Natural killer cell (primary cell): ENCODE measurements around the gene ACVR2B. TPM values are rescaled to one million over a fixed set of nuclear protein-coding genes. Genes with fewer than 3 reads are reported as not detected.

Source experiments
- ATAC-seq, 3 donors: fragments of 150-1000 bp in 2 of 3; fragments of 200-7000 bp in 1 of 3; cut with Tn5 transposase; 1 replicate in 1 of 3; 2 replicates in 2 of 3; pipeline ENCODE4 v1.10.0; 2021; ENCODE audit warnings: mild to moderate bottlenecking in 2 of 3, moderate library complexity in 2 of 3
- DNase-seq, 2 donors: peaks; one replicate each; pipeline versions ENCODE4 v3.0.0 to v3.0.0-alpha.2; 2013 to 2021; ENCODE audit warnings: mixed read lengths in 1 of 2
- H3K27ac ChIP-seq: one replicate; pipeline ENCODE4 v1.5.1; 2013; ENCODE audit warnings: mild to moderate bottlenecking, low read length
- H3K27me3 ChIP-seq: one replicate; pipeline ENCODE4 v1.6.1; 2013; ENCODE audit warnings: low read length; ENCODE audit not compliant: control insufficient read depth, insufficient read depth
- H3K36me3 ChIP-seq: one replicate; pipeline ENCODE4 v1.6.1; 2013; ENCODE audit warnings: low read length; ENCODE audit not compliant: control insufficient read depth, insufficient read depth
- H3K4me1 ChIP-seq: one replicate; pipeline ENCODE4 v1.6.1; 2013; ENCODE audit warnings: low read length; ENCODE audit not compliant: control insufficient read depth, insufficient read depth
- H3K4me3 ChIP-seq: one replicate; pipeline ENCODE4 v1.5.1; 2013; ENCODE audit warnings: low read length
- H3K9me3 ChIP-seq: one replicate; pipeline ENCODE4 v1.6.1; 2013; ENCODE audit warnings: low read length; ENCODE audit not compliant: control insufficient read depth, insufficient read depth
- H3K27ac Mint-ChIP-seq, 2 donors: one replicate each; pipeline ENCODE4 v1.8.0; 2022; ENCODE audit warnings: mild to moderate bottlenecking in 2 of 2, mixed read lengths in 2 of 2, moderate library complexity in 1 of 2
- H3K27me3 Mint-ChIP-seq, 2 donors: one replicate each; pipeline ENCODE4 v1.8.0; 2022; ENCODE audit warnings: low read depth in 2 of 2, mixed read lengths in 2 of 2
- H3K36me3 Mint-ChIP-seq: one replicate; pipeline ENCODE4 v1.8.0; 2022; ENCODE audit warnings: mixed read lengths
- H3K4me1 Mint-ChIP-seq, 2 donors: one replicate each; pipeline ENCODE4 v1.8.0; 2022; ENCODE audit warnings: mixed read lengths in 2 of 2
- H3K4me3 Mint-ChIP-seq: one replicate; pipeline ENCODE4 v1.8.0; 2022; ENCODE audit warnings: mild to moderate bottlenecking, moderate library complexity, mixed read lengths
- H3K9me3 Mint-ChIP-seq, 2 donors: one replicate each; pipeline ENCODE4 v1.8.0; 2022; ENCODE audit warnings: mixed read lengths in 2 of 2
- CTCF ChIP-seq: fragments of 200-600 bp; IDR thresholded peaks from one replicate; pipeline ENCODE4 v1.8.0; 2022; ENCODE audit warnings: antibody characterized with exemption
- WGBS: methylation state at CpG from one replicate; pipeline ENCODE4 v1.1.7; 2013; ENCODE audit warnings: missing lambda C conversion rate; ENCODE audit not compliant: insufficient coverage; 5-methylcytosine and 5-hydroxymethylcytosine counted together
- intact Hi-C: fragments of 100-400 bp; cut with micrococcal nuclease; formaldehyde crosslinking; loops from one replicate; pipeline ENCODE4 v1.14.2; 2022
- total RNA-seq, 4 donors: library from RNA; stranded (reverse); fragments of 120-200 nt in 1 of 4; gene quantifications; one replicate each; pipeline versions ENCODE4 v1.2.3 to v1.2.4, GENCODE V29; 2013 to 2022

Gene ACVR2B
- total RNA-seq, 3 donors from 2014 or later (not counting 1 experiment from before 2014, with no cell fraction given): 1.6 to 3.1 (median 2.7) TPM

- peaks cover 4% of the 10 kb centered on the region for H3K36me3 ChIP-seq
- Mint-ChIP-seq H3K4me1 (no peaks in the 10 kb centered on the region), H3K36me3 (no peaks in the 10 kb centered on the region), H3K9me3 (no peaks in the 10 kb centered on the region), H3K27ac (no peak overlapping the region), H3K4me3 (no peak overlapping the region), H3K27me3 (no peaks in the 10 kb centered on the region)
- no peak for TF ChIP-seq CTCF
- no peaks in the 10 kb centered on the region for H3K9me3 ChIP-seq
- H3K27me3 ChIP-seq: no peaks in the 10 kb centered on the region
- no peaks in the 10 kb centered on the region for H3K4me1 ChIP-seq
- ATAC-seq (no peak), DNase-seq (no peak)
- 97% methylated on average over 10 of the region's 10 CpGs for WGBS
- no peak overlapping the region for H3K27ac ChIP-seq
- no peak overlapping the region for H3K4me3 ChIP-seq
- intact Hi-C loops: loop anchor here (10.0 kb wide), 1 partner anchor 628 kb away; no protein-coding TSS in a partner anchor
Observed at GRCh38 chr3:38482951-38483350, 29.3 kb downstream of the ACVR2B start.

GRCh38 chr3:38487323-38487722 is 33.6 kb downstream of the ACVR2B start:
- TF ChIP-seq CTCF: no peak
- no peak for DNase-seq
- H3K9me3 ChIP-seq: no peaks in the 10 kb centered on the region
- no peak overlapping the region for H3K27ac ChIP-seq
- no peak for ATAC-seq
- 67% methylated on average over 3 of the region's 3 CpGs for WGBS
- no peak overlapping the region for H3K27ac Mint-ChIP-seq
- no peaks in the 10 kb centered on the region for H3K27me3 ChIP-seq
- no peaks in the 10 kb centered on the region for H3K4me1 Mint-ChIP-seq
- no peak overlapping the region for H3K4me3 Mint-ChIP-seq
- no peak overlapping the region for H3K4me3 ChIP-seq
- H3K9me3 Mint-ChIP-seq: no peaks in the 10 kb centered on the region
- H3K27me3 Mint-ChIP-seq: no peaks in the 10 kb centered on the region
- H3K36me3 ChIP-seq: no peaks in the 10 kb centered on the region
- H3K4me1 ChIP-seq: no peaks in the 10 kb centered on the region
- intact Hi-C loops: loop anchor here (10.0 kb wide), 1 partner anchor 633 kb away; no protein-coding TSS in a partner anchor
- H3K36me3 Mint-ChIP-seq: no peaks in the 10 kb centered on the region

- Mint-ChIP-seq H3K9me3 (no peaks in the 10 kb centered on the region), H3K27me3 (no peaks in the 10 kb centered on the region), H3K4me1 (no peaks in the 10 kb centered on the region), H3K4me3 (no peak overlapping the region), H3K27ac (no peak overlapping the region), H3K36me3 (no peaks in the 10 kb centered on the region)
- H3K4me1 ChIP-seq: no peaks in the 10 kb centered on the region
- whole genome bisulfite sequencing: no CpG with 5 or more reads among the region's 2 CpGs
- intact Hi-C loops: loop anchor here (10.0 kb wide), 1 partner anchor 634 kb away; no protein-coding TSS in a partner anchor
- DNase-seq (no peak), ATAC-seq (no peak)
- H3K4me3 ChIP-seq: no peak overlapping the region
- H3K9me3 ChIP-seq: no peaks in the 10 kb centered on the region
- H3K27ac ChIP-seq: no peak overlapping the region
- H3K27me3 ChIP-seq: no peaks in the 10 kb centered on the region
- H3K36me3 ChIP-seq: no peaks in the 10 kb centered on the region
- no peak for TF ChIP-seq CTCF
Observed at GRCh38 chr3:38488949-38489348, 35.3 kb downstream of the ACVR2B start.

- H3K27ac ChIP-seq: no peak overlapping the region
- no peaks in the 10 kb centered on the region for H3K36me3 ChIP-seq
- Mint-ChIP-seq H3K36me3 (no peaks in the 10 kb centered on the region), H3K9me3 (no peaks in the 10 kb centered on the region), H3K27me3 (no peaks in the 10 kb centered on the region), H3K4me1 (no peaks in the 10 kb centered on the region), H3K27ac (no peak overlapping the region), H3K4me3 (no peak overlapping the region)
- intact Hi-C loops: loop anchor here (10.0 kb wide), 2 partner anchors 165 to 635 kb away; no protein-coding TSS in a partner anchor
- H3K4me3 ChIP-seq: no peak overlapping the region
- TF ChIP-seq CTCF: no peak
- WGBS: 96% methylated on average over 2 of the region's 2 CpGs
- H3K27me3 ChIP-seq: no peaks in the 10 kb centered on the region
- no peaks in the 10 kb centered on the region for H3K9me3 ChIP-seq
- ATAC-seq (no peak), DNase-seq (no peak)
- no peaks in the 10 kb centered on the region for H3K4me1 ChIP-seq
Observed at GRCh38 chr3:38489766-38490165, 36.1 kb downstream of the ACVR2B start.
